Panc1 (cell line): Measurements from ENCODE around the gene SUPT20H.

Source experiments
- SIN3A ChIP-seq: IDR thresholded peaks from 2 replicates; pipeline ENCODE4 v1.6.1; 2012; ENCODE audit warnings: low read depth, mild to moderate bottlenecking, low read length, moderate library complexity, borderline replicate concordance; ENCODE audit not compliant: insufficient read depth
- TF ChIP-seq, protein P1 (sequence below): fragments of 450-650 bp; IDR thresholded peaks from 2 replicates; pipeline ENCODE4 v1.5.1; 2017; ENCODE audit warnings: mild to moderate bottlenecking

DNA sequence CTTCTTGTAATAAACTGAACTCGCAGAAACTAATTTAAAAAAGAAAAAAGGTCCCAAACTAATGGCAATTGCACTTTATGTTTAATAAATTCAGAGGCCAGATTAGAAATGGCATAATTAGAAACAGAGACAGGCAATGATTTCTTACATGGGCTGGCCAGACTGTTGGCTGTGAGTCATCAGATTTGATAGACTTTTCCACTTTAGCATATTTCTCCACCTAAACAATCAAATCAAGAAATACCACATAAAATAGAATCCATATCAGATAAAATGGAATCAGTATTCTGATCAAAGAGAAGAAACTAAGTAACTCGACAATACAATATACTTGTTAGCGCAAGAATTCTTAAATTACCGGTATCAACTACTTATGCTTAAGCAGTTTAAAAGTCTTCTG is 29.9 kb downstream of the SUPT20H start:
- TF ChIP-seq, protein P1, sequence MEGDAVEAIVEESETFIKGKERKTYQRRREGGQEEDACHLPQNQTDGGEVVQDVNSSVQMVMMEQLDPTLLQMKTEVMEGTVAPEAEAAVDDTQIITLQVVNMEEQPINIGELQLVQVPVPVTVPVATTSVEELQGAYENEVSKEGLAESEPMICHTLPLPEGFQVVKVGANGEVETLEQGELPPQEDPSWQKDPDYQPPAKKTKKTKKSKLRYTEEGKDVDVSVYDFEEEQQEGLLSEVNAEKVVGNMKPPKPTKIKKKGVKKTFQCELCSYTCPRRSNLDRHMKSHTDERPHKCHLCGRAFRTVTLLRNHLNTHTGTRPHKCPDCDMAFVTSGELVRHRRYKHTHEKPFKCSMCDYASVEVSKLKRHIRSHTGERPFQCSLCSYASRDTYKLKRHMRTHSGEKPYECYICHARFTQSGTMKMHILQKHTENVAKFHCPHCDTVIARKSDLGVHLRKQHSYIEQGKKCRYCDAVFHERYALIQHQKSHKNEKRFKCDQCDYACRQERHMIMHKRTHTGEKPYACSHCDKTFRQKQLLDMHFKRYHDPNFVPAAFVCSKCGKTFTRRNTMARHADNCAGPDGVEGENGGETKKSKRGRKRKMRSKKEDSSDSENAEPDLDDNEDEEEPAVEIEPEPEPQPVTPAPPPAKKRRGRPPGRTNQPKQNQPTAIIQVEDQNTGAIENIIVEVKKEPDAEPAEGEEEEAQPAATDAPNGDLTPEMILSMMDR: no peak
- no peak for TF ChIP-seq SIN3A
